ENCODE data around the gene DUSP10.

DUSP10 gene

DNA sequence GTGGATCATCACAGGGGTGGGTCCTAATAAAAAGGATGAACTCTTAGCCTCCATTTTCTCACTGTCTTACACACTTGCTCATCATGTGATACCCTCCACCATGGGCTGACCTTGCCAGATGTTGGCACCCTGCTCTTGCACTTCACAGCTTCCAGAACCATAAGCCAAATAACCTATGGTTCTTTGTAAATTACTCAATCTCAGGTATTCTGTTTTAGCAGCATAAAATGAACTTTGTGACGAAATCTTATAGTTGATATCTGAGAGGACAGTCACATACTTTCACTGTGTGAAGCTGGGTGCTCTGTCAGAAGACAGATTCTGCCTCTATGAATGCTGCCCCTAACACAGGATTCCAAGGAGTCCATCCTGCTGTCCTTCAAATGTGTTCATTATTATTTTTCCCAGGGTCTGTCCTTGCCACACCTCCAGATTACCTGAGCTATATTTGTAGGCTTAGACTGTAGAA is 13.8 kb downstream of the DUSP10 start:
- no peak for DNase-seq

DNA sequence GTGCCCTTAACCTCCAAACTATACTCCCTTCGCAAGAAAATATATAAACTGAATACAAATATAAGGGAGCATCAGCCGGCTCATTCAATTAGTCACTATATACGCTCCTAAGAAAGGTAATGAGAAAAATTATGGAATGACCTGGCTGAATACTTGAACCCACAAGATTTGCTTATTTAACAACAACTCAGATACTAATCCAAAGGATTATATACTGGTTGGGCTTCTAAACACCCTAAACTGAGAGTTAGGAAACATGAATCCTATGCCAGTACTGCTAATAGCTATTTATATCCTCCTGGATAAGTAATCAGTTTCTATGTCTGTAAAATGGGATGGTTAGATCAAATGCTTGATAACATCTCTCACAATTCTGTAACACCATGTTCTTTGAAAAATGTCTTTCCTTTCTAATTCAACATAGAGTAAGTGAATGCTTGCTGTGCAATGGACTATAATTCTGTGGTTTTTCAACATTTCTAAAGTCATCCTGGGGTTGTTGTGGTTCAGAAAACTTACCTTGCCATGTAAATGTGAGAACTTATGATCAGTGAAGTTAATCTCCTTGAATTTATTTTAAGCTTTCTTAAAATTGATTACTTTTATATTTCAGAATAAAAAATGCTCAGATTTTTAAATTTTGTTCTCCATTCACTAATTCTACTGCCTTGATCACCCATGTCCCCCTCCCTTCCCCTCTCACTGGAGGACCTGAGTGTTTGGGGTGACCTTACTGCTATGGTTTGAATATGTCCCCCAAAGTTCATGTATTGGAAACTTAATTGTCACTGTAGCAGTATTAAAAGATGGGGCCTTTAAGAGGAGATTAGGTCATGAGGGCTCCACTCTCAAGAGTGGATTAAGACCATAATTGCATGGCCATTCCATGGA is 14.5 kb downstream of the DUSP10 start:
- DNase-seq: no peak

DNA sequence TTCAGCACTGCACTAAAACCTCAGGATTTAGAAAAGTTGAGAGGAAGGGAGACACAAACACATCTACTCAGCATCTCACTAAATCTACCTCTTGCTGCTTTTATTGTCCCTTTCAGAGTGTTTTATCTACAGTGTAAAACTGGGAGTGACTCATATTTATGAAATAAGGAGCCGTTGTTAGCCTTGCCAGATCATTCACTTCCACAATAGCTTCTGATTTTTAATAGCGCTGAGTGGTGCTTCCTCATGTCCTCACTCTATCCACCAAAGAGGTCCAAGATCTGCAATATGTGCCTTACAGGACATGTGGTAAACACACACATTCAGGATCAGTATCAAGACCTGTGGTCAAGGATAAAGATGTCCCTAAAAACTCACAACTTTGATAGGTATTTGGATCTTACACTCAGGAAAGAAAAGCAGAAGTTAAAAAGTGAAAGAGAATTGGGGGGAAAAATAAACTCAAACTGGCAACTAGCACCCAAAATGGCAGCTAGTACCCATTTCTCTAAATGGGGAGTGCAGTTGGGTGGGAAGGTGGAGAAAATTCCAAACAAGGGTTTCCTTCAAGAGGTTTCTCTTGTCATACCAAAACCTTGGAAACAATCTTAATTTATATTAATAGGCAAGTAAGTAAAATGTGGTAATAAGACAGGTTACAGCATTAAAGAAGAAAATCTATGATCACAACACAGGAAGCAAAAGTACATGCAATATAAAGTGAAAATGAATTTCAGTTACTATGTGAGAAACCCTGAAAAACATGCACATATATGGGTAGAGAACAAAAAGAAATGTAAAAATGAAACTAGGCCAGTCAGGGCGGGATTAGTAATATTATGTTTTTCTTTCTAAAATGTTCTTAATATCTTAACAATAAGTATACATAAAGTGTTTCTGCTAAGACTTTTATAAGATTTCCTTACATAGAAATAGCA is 15.9 kb downstream of the DUSP10 start:
- peak in 1 of 2 donors; percentile 74 for DNase-seq

DNA sequence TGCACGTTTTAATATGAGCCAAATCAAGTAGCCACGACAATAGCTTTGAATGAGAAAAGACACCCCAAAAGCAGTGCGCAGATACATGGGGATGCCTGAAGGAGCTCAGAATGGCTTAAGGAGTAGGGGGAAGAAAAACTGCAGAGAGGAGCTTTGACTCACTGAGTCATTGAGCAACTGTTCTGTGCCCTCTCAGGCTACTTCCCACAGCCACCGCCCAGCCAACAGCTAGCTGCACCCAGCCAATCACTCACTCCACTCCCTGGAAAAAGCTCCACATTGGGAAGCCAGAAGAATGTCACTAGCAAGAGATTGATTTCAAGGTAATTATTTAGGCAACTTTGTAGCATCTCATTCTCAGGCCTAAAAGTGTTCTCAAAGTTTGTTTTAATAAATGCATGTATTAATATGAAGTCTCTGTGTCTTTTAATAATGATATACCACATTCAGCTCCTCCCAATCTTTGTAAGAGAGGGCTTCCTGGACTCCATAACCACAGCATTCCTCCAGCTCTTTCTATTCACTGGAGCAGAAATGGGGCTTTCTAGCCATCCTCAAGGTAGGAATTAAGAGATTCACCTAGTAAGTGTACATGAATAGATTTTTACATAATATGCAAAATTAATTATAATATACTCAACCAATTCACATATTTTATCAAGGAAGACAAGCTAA is 16.8 kb downstream of the DUSP10 start:
- no peak for DNase-seq

DNA sequence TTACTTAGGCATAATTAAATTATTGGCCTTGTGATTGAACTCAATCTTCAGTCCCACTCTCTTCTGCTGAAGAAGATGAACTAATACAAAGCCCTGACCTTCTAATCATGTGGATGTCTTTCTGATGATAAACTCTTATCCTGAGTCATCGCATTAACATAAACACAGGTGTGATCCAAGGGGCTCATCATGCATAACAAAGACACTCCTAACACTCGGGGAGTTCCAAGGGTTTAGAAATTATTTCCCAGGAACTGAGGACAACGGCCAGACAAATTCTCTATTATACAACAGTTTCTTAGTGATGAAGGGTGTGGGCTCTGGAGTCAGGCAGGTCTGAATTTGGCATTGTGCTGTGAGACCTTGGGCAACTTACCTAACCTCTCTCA is 18.0 kb downstream of the DUSP10 start:
- DNase-seq: no peak

DNA sequence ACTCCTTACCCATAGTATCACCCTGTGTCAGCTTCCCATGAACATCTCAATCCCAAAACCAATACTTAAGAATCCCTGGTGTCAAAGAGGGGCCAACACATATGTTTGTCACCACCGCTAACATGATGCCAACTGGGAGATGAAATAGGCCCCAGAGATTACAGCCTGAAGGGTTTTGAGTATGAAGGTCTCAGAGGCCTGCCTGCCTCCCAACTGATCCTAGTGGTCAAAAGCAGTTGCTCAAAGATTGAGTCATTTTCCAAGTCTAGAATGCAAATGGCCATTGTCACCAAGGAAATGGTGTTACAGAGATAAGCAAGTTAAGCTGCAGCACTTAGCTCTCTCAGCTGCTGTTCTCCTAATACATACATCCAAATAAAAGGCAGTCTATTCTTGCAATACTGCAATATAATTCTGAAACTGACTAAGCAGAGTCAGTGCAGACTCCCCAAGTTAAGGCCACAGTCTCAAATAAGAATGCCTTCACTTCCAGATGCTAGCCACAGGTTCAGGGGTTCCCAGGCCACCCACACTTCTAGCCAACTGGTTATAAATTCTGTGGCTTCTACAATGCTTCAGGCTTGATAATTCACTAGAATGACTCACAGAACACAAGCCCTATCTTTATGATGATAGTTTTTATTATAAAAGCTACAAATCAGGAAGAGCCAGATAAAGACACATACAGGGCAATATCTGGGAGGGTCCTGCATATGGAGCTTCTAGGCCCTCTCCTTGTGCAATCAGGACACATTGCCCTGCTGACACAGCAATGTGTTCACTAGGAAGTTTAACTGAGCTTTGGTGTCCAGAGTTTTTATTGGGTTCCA is 18.7 kb downstream of the DUSP10 start:
- DNase-seq: no peak

DNA sequence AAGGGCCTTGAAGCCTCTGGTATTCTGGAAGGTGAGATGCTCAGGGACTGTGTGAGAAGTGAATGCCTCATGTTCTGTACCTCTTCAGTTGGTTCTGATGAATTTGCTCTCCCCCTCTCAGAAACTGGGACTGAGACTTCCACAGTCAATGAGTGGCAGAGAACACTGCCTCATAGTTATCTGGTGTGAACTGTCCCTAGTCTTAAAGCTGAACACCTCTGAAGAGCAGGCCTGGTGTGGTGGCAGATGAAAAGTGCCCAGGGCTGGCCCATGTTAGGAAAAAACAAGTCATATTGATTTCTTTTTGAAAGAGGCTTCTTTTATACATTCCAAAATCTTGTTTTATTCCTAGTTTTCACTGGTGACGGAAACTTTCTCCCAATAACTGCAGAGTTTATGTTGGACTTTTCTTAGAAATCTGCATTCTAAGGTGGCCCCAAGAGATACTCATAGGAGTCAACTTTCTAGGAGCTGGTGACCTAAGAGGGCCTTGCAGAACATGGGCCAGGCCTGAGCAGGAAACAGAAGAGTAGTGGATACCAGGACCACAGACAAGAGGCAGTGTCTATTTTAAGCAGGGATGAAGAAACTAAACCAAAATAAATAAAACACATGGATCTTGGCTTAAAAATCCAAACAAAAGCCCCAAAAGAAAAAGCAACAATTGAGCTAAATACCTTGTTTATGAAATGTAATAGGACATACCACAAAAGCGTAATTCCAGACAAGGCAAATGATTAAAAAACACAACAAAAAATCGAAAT is 19.5 kb downstream of the DUSP10 start:
- DNase-seq: no peak

DNA sequence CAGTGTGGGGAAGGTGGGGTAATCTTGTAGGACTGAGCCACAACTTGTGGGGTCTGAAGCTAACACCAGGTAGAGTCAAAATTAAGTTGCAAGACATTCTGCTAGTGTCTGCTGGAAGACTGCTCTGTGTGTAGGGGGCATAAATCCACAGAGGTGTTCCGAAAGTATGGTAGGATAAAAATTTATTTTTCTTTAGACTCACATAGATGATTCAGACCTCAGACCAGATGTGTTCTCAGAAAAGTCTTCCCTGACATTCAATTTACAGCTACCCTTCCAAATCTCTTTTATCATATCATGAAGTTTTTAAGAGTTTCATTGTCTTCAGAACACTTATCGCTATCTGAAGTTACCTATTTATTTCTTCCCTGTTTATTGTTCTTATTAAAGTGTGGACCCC is 21.3 kb downstream of the DUSP10 start:
- DNase-seq: no peak

DNA sequence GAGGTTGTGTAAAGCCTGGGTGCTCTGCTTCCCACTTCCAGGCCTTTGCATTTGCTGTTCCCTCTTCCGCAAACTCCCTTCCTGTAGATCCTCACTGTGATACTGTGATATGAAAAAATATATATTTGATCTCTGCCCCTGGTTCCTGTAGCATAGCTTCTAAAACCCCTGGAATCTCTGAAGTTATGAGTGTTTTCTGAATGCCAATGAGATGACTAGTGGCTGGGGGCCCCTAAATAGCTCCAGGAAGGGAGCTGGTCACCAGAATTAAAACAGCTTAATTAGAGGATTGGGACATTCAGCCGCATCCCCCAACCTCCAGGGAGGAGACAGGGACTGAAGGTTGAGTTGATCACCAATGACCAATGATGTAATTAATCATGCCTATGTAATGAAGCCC is 21.9 kb downstream of the DUSP10 start:
- DNase-seq: no peak

DNA sequence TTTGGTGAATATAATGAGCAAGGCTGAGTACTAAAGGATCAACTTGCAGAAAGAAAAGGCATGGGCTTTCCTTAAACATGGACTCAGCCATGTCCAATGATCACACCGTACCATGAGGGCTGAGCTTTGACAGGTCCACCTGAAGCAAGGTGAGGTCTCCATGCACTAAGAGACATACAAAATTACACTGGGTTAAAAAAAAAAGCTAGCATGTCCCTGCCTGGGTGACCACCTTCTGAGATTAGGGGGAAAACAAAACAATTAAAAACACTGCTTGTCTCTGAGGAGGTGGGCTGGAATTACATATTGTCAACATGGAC is 22.7 kb downstream of the DUSP10 start:
- DNase-seq: no peak

DNA sequence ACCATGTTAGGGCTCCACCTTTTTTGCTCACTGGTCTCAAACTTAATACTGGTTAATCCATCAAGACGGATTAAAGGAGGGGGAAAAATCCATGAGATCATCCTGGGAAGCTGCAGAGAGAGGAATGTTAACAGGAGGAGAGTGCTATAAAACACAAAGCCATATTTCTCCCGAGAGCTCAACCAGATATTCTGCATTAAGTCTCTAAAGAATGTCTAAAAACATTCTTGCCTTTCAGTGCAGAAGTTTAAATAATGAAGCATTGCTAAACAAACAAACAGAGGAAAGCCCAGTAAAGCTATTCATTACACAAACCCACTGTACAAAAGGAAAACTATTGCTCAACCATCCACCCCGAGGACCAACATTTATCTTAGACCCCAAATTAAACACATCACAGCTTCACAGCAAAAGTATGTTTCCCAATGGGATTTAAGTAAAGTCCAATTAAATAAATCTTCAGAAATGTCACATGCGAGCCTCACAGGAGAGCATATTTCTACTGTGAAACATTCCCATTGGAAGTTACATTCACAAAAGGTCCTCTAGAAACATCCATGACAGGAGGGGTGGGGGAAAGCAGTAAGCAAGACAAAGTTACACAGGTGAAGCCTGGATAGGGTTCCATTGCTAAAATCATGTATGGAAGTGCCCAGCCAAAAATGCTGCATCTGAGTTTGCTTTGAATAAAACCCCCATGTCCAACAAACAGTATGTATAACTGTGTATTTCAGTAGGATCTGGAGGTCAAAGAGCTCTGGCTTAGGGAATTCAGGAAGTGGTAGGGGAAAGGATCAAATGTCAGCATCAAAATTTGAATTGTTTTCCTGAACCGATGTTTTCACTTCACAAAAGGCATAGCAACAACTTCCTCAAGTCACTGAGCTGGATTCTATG is 23.3 kb downstream of the DUSP10 start:
- no peak for DNase-seq

DNA sequence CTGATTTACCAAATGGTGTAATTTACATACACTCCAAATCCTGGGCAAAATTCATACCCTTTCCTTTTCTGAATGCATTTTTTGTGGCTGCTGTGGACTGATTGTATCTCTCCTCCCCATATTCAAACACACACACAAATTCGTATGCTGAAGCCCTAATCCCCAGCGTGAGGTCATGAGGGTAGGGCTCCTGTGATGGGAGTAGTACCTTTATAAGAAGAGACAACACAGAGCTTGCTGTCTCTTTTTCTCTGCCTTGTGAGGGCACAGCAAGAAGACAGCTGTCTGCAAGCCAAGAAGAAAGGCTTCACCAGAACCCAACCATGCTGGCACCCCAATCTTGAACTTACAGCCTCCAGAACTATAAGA is 24.4 kb downstream of the DUSP10 start:
- no peak for DNase-seq

DNA sequence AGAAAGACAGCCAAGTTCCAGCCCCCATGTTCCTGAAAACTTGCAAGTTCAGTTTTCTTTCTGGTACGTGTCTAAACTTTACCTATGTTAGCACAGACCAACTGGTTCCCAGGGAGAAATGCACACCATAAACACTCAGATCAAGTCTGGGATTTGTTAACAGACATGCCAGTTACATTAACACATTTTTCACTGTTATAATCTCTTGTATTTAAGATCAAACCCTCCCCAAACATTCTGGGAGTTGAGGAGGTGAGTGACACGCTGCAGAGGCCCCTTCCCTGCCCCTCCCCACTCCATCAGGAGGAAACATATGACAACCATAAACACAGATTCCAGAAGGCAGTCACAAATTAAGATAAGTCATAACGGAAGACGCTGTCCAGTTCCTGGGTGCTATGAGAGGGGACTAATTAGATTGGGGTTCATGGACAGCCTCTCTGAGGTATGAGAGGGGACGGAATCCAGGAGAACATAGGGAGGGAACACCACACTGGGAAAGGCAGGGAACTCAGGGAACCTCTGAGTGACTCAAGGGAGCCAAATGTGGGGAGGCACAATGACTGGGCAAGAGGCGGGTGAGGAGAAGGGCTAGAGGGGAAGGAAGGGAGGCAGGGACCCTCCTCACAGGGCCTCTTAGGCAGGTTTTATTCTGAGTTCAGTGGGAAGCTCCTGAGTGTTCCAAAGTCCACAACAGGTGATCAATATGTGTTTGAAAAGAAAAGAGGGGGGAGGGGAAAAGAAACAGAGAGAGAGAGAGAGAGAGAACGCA is 25.0 kb downstream of the DUSP10 start:
- DNase-seq: no peak

DNA sequence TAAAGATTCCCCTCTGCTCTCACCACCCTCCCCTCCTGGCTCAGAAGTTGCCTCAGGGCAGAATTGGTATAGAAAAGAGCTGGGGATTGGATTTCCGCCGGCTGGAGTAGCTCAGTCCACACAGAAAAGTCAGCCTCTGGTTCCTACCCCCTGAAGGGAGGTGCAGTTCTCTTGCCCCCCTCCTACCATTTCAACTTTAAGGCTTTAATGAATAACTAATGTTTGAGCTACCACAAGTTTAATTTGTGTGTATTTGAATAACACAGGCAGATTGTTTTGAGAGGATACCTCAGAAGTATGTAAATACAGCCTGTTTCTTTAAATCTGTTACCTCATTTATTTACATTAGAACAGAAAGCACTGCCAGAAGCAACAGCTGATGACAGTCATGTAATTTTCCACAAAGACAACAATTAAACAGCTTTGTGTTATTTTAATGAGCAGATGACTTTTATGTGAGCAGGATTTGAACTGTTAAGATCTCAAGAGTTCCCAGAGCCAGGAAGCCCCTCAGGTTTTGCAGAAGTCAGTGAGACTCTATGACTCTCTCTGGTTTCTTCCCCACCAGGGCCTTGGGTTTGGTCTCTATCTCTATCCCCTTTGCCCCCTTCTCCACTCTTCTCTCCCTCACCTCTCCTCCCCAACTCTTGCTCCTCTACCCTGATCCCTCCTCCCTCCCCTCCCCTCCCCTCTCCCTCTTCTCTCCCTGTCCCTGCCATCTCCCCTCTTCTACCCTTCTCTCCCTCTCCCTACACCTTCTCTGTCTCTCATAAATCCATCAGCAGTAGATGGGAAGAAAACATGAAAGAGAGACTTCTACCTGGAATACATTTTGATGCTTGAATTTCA is 26.3 kb downstream of the DUSP10 start:
- no peak for DNase-seq

DNA sequence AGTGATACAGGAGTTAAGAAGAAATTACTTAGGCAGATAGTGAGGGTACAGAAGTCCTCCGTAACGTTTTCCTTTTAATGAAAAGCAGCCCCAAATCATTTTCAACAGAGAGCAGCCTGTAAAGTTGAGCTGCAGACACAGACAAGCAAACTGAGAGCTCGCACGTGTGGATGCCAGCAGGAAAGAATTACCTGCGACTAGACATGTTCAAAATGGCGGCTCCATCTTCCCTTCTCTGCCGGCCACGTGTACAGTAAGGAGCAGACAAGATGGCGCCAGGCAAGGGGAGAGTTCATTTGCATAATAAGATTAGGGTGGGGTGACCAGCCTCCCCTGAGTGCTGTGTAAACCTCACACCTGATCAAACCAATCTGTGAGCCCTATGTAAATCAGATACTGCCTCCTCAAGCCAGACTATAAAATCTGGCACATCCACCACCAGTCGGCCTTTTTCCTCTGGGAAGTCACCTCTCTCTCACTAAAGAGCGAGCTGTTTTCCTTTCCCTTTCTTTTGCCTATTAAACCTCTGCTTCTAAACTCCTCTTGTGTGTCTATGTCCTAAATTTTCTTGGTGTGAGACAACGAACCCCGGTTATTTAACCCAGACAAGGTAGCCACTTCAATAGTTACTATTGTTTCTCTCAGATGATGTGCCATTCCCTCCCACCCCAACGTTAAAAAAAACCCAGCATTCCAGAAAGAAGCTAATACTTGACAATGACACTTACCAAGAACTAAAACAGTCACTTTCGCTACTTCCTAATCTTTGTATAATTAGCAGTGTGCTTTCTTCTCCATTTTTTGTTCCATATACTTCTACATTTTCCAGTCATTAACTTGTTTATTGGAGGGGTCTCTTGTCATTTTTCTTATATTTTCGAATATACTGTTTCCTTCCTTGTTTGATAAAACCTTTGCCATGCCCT is 27.4 kb downstream of the DUSP10 start:
- no peak for DNase-seq

DNA sequence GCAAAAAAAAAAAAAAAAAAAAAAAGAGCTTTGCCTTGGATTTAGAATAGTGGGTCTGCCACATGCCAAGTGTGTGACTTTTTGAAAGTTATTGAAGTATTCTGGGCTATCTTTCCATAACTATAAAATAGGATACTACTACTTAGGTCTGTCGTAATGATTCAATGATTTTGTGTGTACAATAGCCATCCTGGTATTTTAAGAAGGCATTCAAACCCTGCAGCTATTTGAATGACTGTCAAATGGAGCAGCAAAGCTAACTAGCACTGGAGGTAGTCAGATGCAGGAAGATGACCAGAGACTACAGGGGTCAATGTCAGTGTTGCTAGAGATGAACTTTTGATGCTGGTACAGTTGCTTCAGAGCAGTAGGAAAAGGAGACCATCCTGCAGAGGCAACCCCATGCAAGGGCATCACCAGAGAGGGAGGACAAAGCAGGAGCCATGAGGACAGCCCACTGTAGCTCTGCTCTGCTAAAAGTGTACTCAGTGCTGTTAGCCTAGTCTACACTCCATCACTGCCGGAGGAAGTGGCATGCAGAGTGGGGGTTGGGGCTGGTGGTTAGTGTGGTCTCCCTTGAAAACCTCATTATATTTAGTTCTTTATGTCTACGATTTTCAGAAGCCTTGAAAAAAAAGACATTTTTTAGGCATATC is 29.0 kb downstream of the DUSP10 start:
- peak in 1 of 2 donors; percentile 83 for DNase-seq

DNA sequence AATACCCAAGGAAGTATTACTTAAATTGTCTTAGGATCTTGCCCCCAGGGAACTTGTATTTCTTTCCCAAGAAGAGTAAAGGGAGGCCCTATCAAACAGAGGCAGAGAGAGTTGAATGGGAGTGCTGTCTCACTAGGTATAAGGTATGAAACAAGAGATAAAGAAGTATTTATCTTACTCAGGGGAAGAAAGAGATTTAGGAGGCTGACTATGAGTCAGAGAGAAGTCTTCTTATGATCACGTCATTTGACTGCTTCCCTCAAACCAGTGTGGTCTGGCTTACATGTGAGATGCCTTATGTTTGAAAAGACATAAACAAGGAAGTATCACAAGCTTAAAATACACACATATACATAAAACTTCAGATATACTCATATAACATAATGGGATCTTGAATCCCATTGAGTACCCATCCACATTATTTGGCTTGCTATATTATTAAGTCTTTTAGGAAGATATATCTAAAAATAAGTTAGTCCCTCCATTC is 29.6 kb downstream of the DUSP10 start:
- peak in 1 of 2 donors; percentile 83 for DNase-seq

Data from bone marrow (tissue), 2 donors.